Thoracic aorta endothelial cell (primary cell): Measurements from ENCODE around the gene TENT5D. TPM values are rescaled to one million over a fixed set of nuclear protein-coding genes. Genes with fewer than 3 reads are reported as not detected.

Source experiments
- total RNA-seq: library from RNA; depleted of rRNA; stranded (reverse); fragments of >200 nt; gene quantifications from 2 replicates; pipeline ENCODE4 v1.2.3, GENCODE V29; 2012

TENT5D gene
- not detected in 2 replicates for total RNA-seq

DNA sequence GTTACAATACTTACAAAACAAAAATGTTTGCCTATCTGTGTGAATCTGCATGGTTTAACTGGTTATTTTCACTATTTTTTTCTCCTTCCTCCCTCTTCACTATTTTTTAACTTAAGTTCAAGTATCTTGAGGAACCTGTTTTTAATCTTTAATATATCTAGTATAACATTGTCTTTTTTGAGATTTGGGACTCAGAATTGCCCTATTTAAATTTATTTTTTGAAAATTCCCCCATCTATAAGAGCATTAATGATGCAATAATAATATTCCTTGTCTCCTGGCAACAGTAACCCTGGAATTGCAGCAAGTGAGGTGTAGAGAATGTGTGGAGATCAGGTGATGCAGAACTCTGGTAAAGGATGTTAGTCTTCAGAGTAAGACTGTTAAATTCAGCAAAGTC lies at the start of gene TENT5D:
TSS of gene TENT5D (plus strand) at position 301 of the 400 bp plus-strand sequence. CDS start 22,093 bp downstream, outside the sequence.

